DMS153 (cell line): ENCODE measurements around the gene SETD9.

Experiments
- DNase-seq: peaks from one replicate; lab custom pipeline; 2025; lab: John Stamatoyannopoulos, UW

SETD9 gene

DNA sequence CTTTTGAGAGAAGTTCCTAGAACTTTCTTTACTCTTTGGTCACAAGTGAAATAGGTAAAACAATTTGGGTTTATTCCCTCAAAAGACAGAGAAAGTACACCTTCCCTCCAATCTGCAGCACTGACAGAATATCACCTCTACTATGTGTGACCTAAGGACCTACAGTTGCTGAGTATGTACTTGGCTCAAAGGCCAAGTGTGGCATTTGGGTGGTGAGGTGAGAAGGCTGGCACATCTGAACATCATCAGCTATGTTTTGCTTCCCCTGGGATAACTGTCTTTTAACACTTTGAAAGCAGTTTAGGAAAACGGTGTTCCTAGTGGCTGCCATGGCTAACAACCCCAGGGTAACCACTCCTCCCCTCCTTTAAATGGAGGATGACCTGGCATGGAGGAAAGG, 24.9 kb downstream of the SETD9 start:
- no peak for DNase-seq

DNA sequence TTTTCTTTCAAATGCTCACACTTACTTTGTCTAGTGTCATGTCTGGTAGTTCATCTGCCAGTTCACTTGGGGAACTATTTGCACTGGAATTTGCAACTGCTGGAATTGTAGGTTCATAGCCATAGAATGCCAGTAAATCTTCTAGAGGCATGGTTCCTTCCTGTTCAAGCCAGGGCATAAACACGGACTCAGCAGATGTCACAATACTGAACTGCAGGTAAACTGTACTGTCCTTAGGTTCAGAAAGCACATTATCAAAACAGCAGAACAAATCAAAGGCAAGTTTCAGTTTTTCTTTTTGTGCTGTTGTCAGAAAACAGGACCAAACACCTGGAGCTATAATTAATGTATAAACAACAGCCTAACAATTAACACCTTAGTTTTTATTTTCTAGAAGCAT, 29.5 kb downstream of the SETD9 start:
- no peak for DNase-seq

DNA sequence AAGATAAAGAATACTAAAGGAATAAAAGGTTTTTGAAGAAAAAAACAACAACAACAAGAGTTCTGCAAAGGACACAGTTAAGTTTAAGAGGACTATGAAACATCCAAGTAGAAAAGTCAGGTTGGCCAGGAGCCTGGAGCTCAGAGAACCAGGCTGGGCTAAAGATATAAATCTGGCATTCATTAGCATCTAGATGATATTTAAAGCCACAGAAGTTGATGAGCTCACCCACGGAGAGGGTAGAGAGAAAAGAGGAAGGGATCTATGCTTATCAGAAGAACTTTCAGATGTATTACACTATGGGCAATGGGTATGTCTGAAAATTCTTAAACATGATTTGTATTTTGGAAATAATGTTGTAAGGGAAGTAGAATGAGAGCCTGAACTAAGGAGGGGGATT, 32.6 kb downstream of the SETD9 start:
- no peak for DNase-seq

DNA sequence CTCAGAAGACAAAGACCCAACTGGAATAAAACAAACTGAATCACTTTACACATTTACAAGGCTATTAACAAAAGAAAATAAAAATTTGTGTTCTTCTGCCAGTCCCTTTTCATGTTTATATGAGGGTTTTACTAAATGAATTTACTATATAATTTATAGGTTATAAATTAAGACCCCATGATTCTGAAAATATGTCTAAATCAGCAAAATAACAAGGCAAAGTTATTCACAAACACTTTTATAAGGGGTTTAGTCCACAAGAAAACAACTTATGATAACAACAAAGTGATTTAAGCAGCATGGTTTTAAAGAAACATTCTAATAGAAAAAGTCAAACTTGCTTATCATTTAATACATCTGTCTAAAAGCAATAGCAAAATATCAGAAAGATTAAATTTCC, 37.7 kb downstream of the SETD9 start:
- no peak for DNase-seq

DNA sequence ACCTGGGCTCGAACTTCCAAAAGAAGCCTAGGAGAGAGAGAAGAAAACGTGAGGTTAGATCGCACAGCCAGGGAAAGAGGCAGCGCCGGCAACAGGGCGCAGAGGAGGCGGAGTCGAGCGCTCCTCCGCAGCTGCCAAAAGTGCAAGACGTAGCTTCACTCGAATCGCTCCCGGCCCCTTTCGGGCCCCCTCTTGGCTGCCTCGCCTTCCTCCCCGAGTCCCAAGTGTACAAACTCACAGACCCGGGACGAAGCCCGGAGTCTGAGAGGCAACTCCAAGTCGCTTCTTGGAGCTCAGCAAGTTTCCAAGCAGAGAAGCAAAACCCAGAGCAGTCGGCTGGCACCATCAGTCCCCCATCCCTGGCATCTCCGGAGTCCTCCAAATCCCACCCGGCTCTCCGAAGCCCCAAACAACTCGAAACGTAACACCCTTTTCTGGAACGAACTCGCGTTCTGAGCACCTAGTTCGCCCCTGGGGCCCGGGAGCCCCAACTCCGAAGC, 41.3 kb downstream of the SETD9 start:
- DNase-seq: no peak

DNA sequence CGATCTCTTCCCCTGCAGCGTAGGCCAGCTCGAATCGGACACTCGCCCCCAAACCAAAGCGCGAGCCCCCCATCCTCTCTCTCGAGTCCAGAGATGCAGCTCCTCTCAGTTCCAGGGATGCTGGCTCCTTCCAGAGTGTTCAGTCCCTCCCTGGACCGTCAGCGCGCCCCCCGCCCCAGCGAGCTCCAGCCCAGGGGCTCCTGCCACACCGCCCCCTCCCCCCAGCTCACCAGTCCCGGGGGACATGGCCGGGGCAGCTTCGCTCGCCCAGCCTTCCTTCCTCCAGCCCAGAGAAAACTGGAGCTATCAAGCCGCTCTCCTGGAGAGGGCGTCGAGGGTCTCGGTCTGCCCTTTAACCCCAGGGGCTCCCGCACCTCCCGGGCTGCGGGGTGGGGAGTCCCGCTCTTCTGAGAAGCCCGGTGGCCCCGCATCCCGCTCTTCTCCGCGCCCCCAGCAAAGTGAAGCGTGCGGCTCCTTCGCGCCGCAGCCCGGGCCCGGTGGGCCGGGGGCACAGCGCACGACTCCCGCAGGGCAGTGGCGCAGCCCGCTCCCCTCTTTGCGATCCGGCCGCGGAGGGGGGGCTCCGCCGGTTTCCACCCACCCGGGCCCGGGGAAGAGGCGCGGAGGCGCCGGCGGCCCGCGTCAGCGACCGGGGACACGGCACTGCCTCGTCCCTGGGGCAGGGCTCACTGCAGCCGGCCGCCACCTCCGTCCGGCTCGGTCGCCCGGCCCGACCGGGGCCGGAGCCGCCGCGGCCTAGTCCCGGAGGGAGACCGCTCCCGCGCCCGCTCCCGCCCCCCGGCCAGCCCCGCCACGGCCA, 41.9 kb downstream of the SETD9 start:
- no peak for DNase-seq

DNA sequence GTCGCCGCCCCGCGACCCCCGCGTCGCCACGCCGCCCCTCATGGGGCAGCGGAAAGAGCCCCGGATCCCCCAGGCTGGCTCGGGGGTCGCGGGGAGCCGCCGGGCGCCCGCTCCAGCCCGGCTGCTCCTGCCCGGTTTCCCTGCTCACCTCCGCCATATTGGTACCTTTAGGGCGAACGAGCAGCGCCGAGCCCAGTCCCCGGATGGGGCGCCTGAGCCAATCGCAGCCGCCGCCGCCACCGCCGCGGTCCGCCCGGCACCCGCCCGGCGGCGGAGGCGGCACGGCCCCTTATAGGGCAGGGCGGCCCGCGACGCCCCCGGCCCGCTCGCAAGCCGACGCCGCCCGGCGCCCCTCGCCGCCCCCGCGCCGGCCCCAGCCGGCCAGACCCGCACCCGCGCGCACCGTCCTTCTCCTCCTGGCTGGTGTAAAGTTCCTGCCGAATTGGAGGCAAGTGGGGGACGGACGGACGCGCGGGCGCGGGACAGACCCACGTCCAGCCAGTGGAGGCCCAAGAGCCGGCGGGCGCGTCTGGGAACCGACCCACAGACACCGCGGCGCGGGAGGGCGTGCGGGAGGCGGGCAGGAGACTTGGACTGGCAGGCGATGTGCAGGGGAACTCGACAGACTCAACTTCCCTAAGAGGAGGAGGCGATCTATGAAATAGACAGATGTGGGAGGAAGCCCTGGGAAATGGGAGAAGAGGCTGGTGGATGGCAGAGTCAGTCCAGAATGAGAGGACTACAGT, 42.7 kb downstream of the SETD9 start, which contains the start of gene MIER3:
TSS of gene MIER3 (minus strand) at position 178 of the 746 bp plus-strand sequence. CDS start at position 157, 21 bp downstream.
- no peak for DNase-seq

DNA sequence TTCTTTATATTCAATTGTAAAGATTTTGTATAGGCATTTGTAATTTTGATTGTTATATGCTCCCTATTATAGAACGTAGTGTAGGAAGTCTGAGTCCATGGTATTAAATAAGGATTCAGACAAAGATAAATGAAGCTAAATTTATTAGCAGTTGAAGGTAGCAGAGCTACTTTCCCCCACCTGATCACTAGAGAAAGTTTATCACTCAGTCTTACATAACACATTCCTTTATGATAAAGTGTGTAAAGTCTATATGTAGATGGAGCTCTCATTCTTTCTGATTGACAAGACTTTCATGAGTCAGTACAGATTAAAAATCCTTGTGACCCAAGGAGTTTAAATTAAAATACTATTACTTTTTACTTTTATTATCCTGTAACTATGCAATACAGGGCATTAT, 44.9 kb downstream of the SETD9 start:
- DNase-seq: no peak

DNA sequence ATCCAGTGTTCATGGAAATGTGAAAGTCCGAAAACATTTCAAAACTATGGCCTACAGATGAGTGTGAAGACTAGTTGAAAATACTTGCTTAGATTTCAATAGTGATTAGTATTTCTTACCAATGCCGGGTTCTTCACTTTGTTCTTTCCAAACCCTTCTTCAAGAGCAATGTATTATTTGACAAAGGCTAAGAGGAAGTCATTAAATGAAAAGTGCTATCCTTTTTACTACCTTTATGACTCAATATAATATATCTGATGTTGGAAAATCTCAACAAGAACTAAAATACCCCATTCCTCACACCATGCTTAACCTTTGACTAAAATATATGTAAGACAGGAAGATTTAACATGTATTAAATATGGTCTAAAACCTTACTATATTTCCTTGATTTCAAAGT, 49.2 kb downstream of the SETD9 start:
- no peak for DNase-seq

DNA sequence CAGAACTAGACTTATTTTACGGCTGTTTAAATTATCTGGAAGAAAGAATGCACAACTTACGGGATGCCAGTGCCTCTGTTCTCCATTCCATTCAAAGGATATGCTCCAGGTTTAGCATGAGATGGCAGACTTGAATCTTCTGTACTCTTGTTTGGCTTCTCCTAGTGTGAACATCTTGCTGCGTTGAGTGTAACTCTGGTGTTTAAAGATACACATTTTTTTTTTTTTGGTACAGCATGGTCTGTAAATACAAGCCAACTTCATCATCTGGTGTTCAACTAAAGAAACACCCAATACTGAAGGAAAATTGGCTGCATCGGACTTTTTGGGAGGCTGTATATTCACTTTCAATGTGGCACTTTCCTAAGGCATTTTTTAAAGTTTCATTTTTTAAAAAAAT, 49.9 kb downstream of the SETD9 start:
- no peak for DNase-seq

DNA sequence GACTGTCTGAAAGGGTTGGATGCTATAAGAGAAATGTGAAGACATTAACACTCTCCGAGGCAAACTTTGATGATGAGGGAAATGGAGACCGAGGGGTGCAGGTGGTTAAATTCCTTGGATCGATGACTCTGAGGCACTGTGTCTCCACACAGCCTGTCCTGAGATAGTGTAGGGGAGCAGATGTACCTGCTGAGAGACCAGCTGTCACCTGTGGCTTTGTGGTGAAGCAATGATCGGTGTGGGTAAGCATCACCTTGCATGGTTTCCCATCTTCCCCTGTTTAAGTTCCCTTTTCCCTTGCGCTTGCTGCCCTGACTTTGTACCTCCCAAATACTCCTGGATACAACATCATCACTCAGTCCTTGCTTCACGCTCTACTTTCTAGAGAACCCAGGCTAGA, 52.4 kb downstream of the SETD9 start:
- no peak for DNase-seq

DNA sequence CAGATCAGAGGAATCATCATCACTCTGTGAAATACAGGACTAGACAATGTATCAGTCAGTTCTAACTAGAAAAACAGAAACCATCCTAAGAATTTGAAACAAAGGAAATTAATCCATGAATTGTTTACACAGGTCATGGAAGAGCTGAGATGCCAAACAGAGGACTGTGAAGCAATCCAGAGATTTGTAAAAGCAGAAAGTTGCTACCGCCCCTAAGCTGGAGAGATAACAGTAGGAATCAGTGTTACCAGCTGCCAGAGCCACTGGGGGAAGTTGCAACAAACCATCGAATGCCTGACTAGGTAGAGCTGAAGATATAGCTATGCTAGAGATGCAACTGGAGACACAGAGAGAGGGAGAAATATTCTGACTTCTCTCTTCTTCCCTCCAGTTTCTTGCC, 52.9 kb downstream of the SETD9 start:
- no peak for DNase-seq

DNA sequence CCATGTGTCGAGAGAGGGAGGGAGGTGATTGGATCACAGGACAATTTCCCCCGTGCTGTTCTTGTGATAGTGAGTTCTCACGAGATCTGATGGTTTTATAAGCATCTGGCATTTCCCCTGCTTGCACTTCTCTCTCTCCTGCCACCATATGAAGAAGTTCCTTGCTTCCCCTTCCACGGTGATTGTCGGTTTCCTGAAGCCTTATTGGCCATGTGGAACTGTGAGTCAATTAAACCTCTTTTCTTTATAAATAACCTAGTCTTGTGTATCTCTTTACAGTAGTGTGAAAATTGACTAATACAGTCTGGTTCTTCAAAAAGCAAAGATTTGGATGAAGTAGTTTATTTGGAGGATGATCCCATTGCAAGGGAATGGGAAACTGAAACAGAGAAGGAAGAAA, 53.9 kb downstream of the SETD9 start:
- DNase-seq: no peak

DNA sequence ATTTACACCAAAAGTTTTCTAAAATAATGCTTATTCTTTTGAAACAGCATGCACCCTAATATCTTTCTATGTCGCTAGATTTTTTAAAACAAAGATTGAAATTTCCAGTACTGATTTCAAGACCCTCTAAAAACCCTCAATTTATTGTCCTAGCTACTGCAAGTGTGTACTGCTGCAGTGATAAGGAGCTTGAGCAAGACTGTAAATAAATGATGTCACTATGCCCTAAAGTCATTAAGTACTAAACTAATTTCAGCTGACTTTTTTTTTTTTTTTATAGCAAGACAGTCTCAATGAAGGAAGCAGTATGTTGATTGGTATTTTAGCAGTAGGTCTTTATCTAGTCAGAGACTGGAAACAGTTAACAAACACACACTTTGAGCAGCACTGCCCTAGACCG, 54.8 kb downstream of the SETD9 start:
- DNase-seq: no peak
